Neural cell (in vitro differentiated cells): ENCODE data around the gene HADH. TPM values are rescaled to one million over a fixed set of nuclear protein-coding genes. Genes with fewer than 3 reads are reported as not detected.

ENCODE experiments used
- H2AFZ ChIP-seq: fragments of 200-600, 300-800 bp; sonication (generic), shearing (Covaris generic); 2 replicates; pipeline ENCODE4 v1.6.0; 2014; ENCODE audit warnings: low read depth, mild to moderate bottlenecking, antibody characterized with exemption, low read length, moderate library complexity
- H3F3A ChIP-seq: fragments of 200-600 bp; shearing (Covaris generic); 2 replicates; pipeline ENCODE4 v1.6.1; 2016; ENCODE audit warnings: mild to moderate bottlenecking, moderate library complexity, mixed read lengths, antibody characterized with exemption, low read length; ENCODE audit not compliant: insufficient read depth, poor library complexity, severe bottlenecking
- H3K27ac ChIP-seq: fragments of 200-600, 300-800 bp; sonication (generic), shearing (Covaris generic); 2 replicates; pipeline ENCODE4 v1.5.1; 2014; ENCODE audit warnings: mild to moderate bottlenecking, low read length, moderate library complexity
- H3K27me3 ChIP-seq: fragments of 300-800, 200-600 bp; sonication (generic), shearing (Covaris generic); 2 replicates; pipeline ENCODE4 v1.6.0; 2014; ENCODE audit warnings: mild to moderate bottlenecking, low read depth, low read length, moderate library complexity; ENCODE audit not compliant: insufficient read depth
- H3K36me3 ChIP-seq: fragments of 300-800, 200-600 bp; sonication (generic), shearing (Covaris generic); 2 replicates; pipeline ENCODE4 v1.5.1; 2014; ENCODE audit warnings: mild to moderate bottlenecking, antibody characterized with exemption, low read length, moderate library complexity; ENCODE audit not compliant: insufficient read depth
- H3K4me2 ChIP-seq: fragments of 300-800, 200-600 bp; sonication (generic), shearing (Covaris generic); 2 replicates; pipeline ENCODE4 v1.6.0; 2014; ENCODE audit warnings: mild to moderate bottlenecking, low read length
- H3K4me3 ChIP-seq: fragments of 300-800, 200-600 bp; sonication (generic), shearing (Covaris generic); 2 replicates; pipeline ENCODE4 v1.5.1; 2014; ENCODE audit warnings: mild to moderate bottlenecking, low read length, moderate library complexity
- H3K79me2 ChIP-seq: fragments of 200-600 bp; shearing (Covaris generic); replicated peaks from 2 replicates; pipeline ENCODE4 v1.6.0; 2014; ENCODE audit warnings: mild to moderate bottlenecking, low read length, moderate library complexity; ENCODE audit not compliant: insufficient read depth
- H3K9ac ChIP-seq: fragments of 300-800, 200-600 bp; sonication (generic), shearing (Covaris generic); 2 replicates; pipeline ENCODE4 v1.6.1; 2016; ENCODE audit warnings: mild to moderate bottlenecking, low read length, mixed read lengths
- H3K9me2 ChIP-seq: fragments of 200-600 bp; shearing (Covaris generic); 2 replicates; pipeline ENCODE4 v1.6.1; 2016; ENCODE audit warnings: mild to moderate bottlenecking, low read length, mixed read lengths; ENCODE audit not compliant: insufficient read depth
- H3K9me3 ChIP-seq: fragments of 200-600, 300-800 bp; sonication (generic), shearing (Covaris generic); 2 replicates; pipeline ENCODE4 v1.6.1; 2016; ENCODE audit warnings: mild to moderate bottlenecking, mixed run types, low read length, moderate library complexity, mixed read lengths
- H4K20me1 ChIP-seq: fragments of 200-600 bp; shearing (Covaris generic); 2 replicates; pipeline ENCODE4 v1.6.1; 2016; ENCODE audit warnings: mild to moderate bottlenecking, mixed run types; ENCODE audit not compliant: insufficient read depth
- EP300 ChIP-seq: fragments of 450-650 bp; conservative IDR thresholded peaks from 2 replicates; pipeline ENCODE4 v1.6.1; 2014; ENCODE audit warnings: antibody characterized with exemption, mild to moderate bottlenecking, moderate library complexity; ENCODE audit not compliant: poor library complexity, severe bottlenecking
- EZH2 ChIP-seq: fragments of 200-600, 300-800 bp; shearing (Covaris generic), sonication (generic); IDR thresholded peaks from 2 replicates; pipeline ENCODE4 v1.6.1; 2014; ENCODE audit warnings: antibody characterized with exemption, low read length, borderline replicate concordance, mild to moderate bottlenecking; ENCODE audit not compliant: insufficient read depth, poor library complexity, severe bottlenecking
- MXI1 ChIP-seq: fragments of 450-650 bp; conservative IDR thresholded peaks from 2 replicates; pipeline ENCODE4 v1.6.1; 2014; ENCODE audit warnings: antibody characterized with exemption, mild to moderate bottlenecking; ENCODE audit not compliant: poor library complexity, severe bottlenecking
- POLR2AphosphoS5 ChIP-seq: IDR thresholded peaks from 2 replicates; pipeline ENCODE4 v1.6.1; 2012
- RAD21 ChIP-seq: fragments of 450-650 bp; conservative IDR thresholded peaks from 2 replicates; pipeline ENCODE4 v1.6.1; 2014; ENCODE audit warnings: antibody characterized with exemption, mild to moderate bottlenecking, moderate library complexity
- SMC3 ChIP-seq: fragments of 450-650 bp; conservative IDR thresholded peaks from 2 replicates; pipeline ENCODE4 v1.6.1; 2014; ENCODE audit warnings: antibody characterized with exemption, mild to moderate bottlenecking, moderate library complexity; ENCODE audit not compliant: poor library complexity
- TAF1 ChIP-seq: IDR thresholded peaks from 2 replicates; pipeline ENCODE4 v1.6.1; 2012; ENCODE audit warnings: low read depth
- polyA plus RNA-seq: library from polyadenylated mRNA; depleted of rRNA; stranded (reverse); fragments of >200 nt; gene quantifications from 2 replicates; pipeline ENCODE4 v1.2.3, GENCODE V29; 2014
- TF ChIP-seq, protein P1 (sequence below): IDR thresholded peaks from 2 replicates; pipeline ENCODE4 v1.6.1; 2012; ENCODE audit warnings: borderline replicate concordance
- TF ChIP-seq, protein P2 (sequence below): fragments of 450-650 bp; IDR thresholded peaks from 2 replicates; pipeline ENCODE4 v1.5.1; 2014; ENCODE audit warnings: antibody characterized with exemption, mild to moderate bottlenecking, moderate library complexity; ENCODE audit not compliant: poor library complexity, severe bottlenecking

HADH gene
- polyA plus RNA-seq, 1 donor from 2014 or later: 25.7 TPM

DNA sequence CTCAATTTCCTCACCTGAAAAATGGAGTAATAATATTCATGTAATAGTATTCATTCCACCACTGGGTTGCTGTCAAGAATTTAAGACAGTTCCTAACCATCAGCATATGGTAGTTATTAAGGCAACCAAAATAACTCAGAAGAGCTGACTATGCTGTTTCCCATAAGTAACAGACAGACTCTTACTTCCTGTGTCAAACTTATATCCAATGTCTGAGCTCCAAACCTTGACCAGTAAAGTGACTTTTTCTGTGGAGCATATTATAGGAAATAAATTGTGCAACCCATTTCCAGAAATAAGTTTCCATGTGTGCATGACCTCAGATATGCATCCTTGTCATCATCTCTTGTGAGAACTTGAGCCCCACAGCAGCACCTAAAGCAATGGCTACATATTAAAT, 78.8 kb downstream of the HADH start:
- H3K4me2 ChIP-seq: no peak overlapping the region

DNA sequence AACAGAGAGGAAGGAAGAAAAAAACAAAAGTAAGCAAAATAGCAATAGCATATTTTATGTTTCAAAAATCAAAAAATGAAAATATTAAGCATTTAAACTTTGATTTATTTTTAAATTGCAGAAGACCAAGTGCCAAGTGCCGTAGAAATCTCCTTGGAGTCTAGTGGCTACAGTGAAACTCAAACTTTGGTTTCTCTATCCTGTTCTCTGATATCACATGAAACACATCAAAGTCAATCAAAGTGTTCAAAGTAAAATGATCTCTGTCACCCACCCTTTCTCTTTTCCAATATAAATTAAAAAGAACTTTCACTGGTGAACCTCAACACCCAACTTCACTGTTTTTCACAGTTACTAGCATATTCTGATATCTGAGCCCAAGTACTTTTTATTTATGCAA, 81.1 kb downstream of the HADH start:
- no peak overlapping the region for H3K4me2 ChIP-seq
- H4K20me1 ChIP-seq: no peaks in the 10 kb centered on the region
- H3K4me3 ChIP-seq: no peak overlapping the region
- no peak overlapping the region for H2AFZ ChIP-seq
- no peaks in the 10 kb centered on the region for H3K9me2 ChIP-seq
- no peaks in the 10 kb centered on the region for H3K36me3 ChIP-seq
- H3K27ac ChIP-seq: no peak overlapping the region
- H3K9ac ChIP-seq: no peak overlapping the region
- TF ChIP-seq SMC3 (no peak), EZH2 (no peak), RAD21 (no peak), MXI1 (no peak), POLR2AphosphoS5 (no peak), EP300 (no peak), TAF1 (no peak)
- TF ChIP-seq, protein P1, sequence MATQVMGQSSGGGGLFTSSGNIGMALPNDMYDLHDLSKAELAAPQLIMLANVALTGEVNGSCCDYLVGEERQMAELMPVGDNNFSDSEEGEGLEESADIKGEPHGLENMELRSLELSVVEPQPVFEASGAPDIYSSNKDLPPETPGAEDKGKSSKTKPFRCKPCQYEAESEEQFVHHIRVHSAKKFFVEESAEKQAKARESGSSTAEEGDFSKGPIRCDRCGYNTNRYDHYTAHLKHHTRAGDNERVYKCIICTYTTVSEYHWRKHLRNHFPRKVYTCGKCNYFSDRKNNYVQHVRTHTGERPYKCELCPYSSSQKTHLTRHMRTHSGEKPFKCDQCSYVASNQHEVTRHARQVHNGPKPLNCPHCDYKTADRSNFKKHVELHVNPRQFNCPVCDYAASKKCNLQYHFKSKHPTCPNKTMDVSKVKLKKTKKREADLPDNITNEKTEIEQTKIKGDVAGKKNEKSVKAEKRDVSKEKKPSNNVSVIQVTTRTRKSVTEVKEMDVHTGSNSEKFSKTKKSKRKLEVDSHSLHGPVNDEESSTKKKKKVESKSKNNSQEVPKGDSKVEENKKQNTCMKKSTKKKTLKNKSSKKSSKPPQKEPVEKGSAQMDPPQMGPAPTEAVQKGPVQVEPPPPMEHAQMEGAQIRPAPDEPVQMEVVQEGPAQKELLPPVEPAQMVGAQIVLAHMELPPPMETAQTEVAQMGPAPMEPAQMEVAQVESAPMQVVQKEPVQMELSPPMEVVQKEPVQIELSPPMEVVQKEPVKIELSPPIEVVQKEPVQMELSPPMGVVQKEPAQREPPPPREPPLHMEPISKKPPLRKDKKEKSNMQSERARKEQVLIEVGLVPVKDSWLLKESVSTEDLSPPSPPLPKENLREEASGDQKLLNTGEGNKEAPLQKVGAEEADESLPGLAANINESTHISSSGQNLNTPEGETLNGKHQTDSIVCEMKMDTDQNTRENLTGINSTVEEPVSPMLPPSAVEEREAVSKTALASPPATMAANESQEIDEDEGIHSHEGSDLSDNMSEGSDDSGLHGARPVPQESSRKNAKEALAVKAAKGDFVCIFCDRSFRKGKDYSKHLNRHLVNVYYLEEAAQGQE: no peak
- TF ChIP-seq, protein P2, sequence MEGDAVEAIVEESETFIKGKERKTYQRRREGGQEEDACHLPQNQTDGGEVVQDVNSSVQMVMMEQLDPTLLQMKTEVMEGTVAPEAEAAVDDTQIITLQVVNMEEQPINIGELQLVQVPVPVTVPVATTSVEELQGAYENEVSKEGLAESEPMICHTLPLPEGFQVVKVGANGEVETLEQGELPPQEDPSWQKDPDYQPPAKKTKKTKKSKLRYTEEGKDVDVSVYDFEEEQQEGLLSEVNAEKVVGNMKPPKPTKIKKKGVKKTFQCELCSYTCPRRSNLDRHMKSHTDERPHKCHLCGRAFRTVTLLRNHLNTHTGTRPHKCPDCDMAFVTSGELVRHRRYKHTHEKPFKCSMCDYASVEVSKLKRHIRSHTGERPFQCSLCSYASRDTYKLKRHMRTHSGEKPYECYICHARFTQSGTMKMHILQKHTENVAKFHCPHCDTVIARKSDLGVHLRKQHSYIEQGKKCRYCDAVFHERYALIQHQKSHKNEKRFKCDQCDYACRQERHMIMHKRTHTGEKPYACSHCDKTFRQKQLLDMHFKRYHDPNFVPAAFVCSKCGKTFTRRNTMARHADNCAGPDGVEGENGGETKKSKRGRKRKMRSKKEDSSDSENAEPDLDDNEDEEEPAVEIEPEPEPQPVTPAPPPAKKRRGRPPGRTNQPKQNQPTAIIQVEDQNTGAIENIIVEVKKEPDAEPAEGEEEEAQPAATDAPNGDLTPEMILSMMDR: no peak
- no peaks in the 10 kb centered on the region for H3F3A ChIP-seq
- H3K27me3 ChIP-seq: no peaks in the 10 kb centered on the region
- no peaks in the 10 kb centered on the region for H3K9me3 ChIP-seq
- H3K79me2 ChIP-seq: no peaks in the 10 kb centered on the region

More for the DNA sequence above, 78.8 kb downstream of the HADH start:
- H3F3A ChIP-seq: no peaks in the 10 kb centered on the region
- no peaks in the 10 kb centered on the region for H3K9me3 ChIP-seq
- no peaks in the 10 kb centered on the region for H3K27me3 ChIP-seq
- no peak overlapping the region for H3K27ac ChIP-seq
- H3K9me2 ChIP-seq: no peaks in the 10 kb centered on the region
- H3K79me2 ChIP-seq: no peaks in the 10 kb centered on the region
- no peaks in the 10 kb centered on the region for H3K36me3 ChIP-seq
- H4K20me1 ChIP-seq: no peaks in the 10 kb centered on the region
- no peak overlapping the region for H2AFZ ChIP-seq
- no peak overlapping the region for H3K9ac ChIP-seq
- H3K4me3 ChIP-seq: no peak overlapping the region
- no peak for TF ChIP-seq EP300

DNA sequence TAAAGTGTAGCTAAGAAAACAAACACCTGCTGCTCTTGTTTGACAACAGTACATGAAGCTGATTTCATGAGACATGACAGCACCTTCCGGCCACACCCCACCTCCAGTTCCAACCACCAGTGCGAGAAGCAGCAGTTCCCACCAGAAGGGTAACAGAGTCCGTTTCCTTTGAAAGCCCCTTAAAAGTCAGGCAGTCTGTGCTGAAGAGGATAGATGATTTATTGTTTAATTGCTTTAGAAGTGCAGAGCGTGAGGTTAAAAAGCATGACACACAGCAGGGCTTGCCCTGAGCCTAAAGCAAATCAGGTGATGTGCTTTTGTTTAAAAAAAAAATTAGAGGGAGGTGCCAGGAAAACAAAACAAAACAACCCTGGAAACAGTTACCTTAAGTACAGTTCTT, 82.6 kb downstream of the HADH start:
- Histone ChIP-seq H3K9me2 (no peaks in the 10 kb centered on the region), H3K79me2 (no peaks in the 10 kb centered on the region), H3K4me3 (no peak overlapping the region), H3F3A (no peaks in the 10 kb centered on the region), H3K27me3 (no peaks in the 10 kb centered on the region), H2AFZ (no peak overlapping the region), H3K4me2 (no peak overlapping the region), H3K36me3 (no peaks in the 10 kb centered on the region), H4K20me1 (no peaks in the 10 kb centered on the region), H3K9me3 (no peaks in the 10 kb centered on the region), H3K9ac (no peak overlapping the region), H3K27ac (no peak overlapping the region)
- no peak for TF ChIP-seq MXI1
- no peak for TF ChIP-seq EP300
- TF ChIP-seq POLR2AphosphoS5: no peak
- no peak for TF ChIP-seq TAF1
- no peak for TF ChIP-seq SMC3
- no peak for TF ChIP-seq RAD21
- TF ChIP-seq, protein P1: no peak
- TF ChIP-seq, protein P2: no peak
- TF ChIP-seq EZH2: no peak
